Epithelial cell of prostate (primary cell): ENCODE measurements around the gene PRDM13.
"Not testable (repeated sequence)": the region's sequence is repeated elsewhere in the genome, so short reads cannot be mapped to it uniquely, and the experiment has no call there.

Experiments used
- DNase-seq: peaks from one replicate; pipeline ENCODE4 v3.0.0-alpha.2; 2011; ENCODE audit warnings: low read depth, low spot score
- H3K27ac ChIP-seq: fragments of 450-650 bp; 2 replicates; pipeline ENCODE4 v1.5.1; 2017; ENCODE audit warnings: mild to moderate bottlenecking

The PRDM13 gene

GRCh38 chr6:99606656-99607415, at the start of gene PRDM13:
PRDM13 (plus strand) TSS chr6:99606833; CDS start chr6:99607035, 202 bp downstream.
- no peak within 1 kb of the TSS for H3K27ac ChIP-seq
- no peak for DNase-seq

GRCh38 chr6:99559057-99559456, 47.6 kb upstream of the PRDM13 start:
- DNase-seq: no peak
- H3K27ac ChIP-seq: no peak overlapping the region

GRCh38 chr6:99560668-99561067, 46.0 kb upstream of the PRDM13 start:
- DNase-seq: no peak
- H3K27ac ChIP-seq: no peak overlapping the region

- H3K27ac ChIP-seq: peak overlapping the region; percentile 7
- no peak for DNase-seq
Measured at GRCh38 chr6:99563056-99563723, 43.4 kb upstream of the PRDM13 start.

- DNase-seq: peak; percentile 86
- peak within 1 kb of the TSS; percentile 88 for H3K27ac ChIP-seq
Measured at GRCh38 chr6:99568103-99568933, 38.3 kb upstream of the PRDM13 start, which contains the start of gene CCNC. CCNC (minus strand) TSS chr6:99568660; CDS start chr6:99568527, 133 bp downstream.

- no peak for DNase-seq
- H3K27ac ChIP-seq: no peak overlapping the region
Measured at GRCh38 chr6:99573980-99574617, 32.5 kb upstream of the PRDM13 start.

GRCh38 chr6:99575544-99576227, 30.9 kb upstream of the PRDM13 start:
- DNase-seq: no peak

GRCh38 chr6:99579781-99580180, 26.9 kb upstream of the PRDM13 start:
- DNase-seq: no peak

More at GRCh38 chr6:99575544-99576227, 30.9 kb upstream of the PRDM13 start:
- H3K27ac ChIP-seq: no peak overlapping the region

GRCh38 chr6:99587792-99588191, 18.8 kb upstream of the PRDM13 start:
- no peak overlapping the region for H3K27ac ChIP-seq
- DNase-seq: no peak

More at GRCh38 chr6:99579781-99580180, 26.9 kb upstream of the PRDM13 start:
- no peak overlapping the region for H3K27ac ChIP-seq

GRCh38 chr6:99588618-99589289, 17.9 kb upstream of the PRDM13 start:
- peak; percentile 10 for DNase-seq
- no peak overlapping the region for H3K27ac ChIP-seq

GRCh38 chr6:99589290-99589672, 17.4 kb upstream of the PRDM13 start:
- no peak overlapping the region for H3K27ac ChIP-seq
- no peak for DNase-seq

GRCh38 chr6:99589907-99590493, 16.6 kb upstream of the PRDM13 start:
- no peak for DNase-seq
- no peak overlapping the region for H3K27ac ChIP-seq

GRCh38 chr6:99590728-99591672, 15.6 kb upstream of the PRDM13 start:
- DNase-seq: no peak
- H3K27ac ChIP-seq: no peak overlapping the region

GRCh38 chr6:99591673-99592364, 14.8 kb upstream of the PRDM13 start:
- no peak for DNase-seq
- H3K27ac ChIP-seq: no peak overlapping the region

- no peak for DNase-seq
- H3K27ac ChIP-seq: no peak overlapping the region
Measured at GRCh38 chr6:99592900-99593299, 13.7 kb upstream of the PRDM13 start.

GRCh38 chr6:99594696-99595095, 11.9 kb upstream of the PRDM13 start:
- DNase-seq, H3K27ac ChIP-seq: not testable (repeated sequence)
